Suppressor macrophage (primary cell): ENCODE data around the gene SMIM3.
"Not testable (repeated sequence)": the region's sequence is repeated elsewhere in the genome, so short reads cannot be mapped to it uniquely, and the experiment has no call there.

Experiments used
- DNase-seq, 4 experiments: peaks; one replicate each; pipeline ENCODE4 v3.0.0-alpha.2; 2020 to 2022
- total RNA-seq, 17 experiments: gene quantifications; one replicate each; lab custom pipeline; 2026; ENCODE audit warnings: mixed read lengths in 6 of 17, inconsistent platforms in 3 of 17; lab: John Stamatoyannopoulos, UW

SMIM3 gene, protein sequence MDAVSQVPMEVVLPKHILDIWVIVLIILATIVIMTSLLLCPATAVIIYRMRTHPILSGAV
- total RNA-seq: 34.4 to 133 (median 61.4) reads per million in 17 experiments

DNA sequence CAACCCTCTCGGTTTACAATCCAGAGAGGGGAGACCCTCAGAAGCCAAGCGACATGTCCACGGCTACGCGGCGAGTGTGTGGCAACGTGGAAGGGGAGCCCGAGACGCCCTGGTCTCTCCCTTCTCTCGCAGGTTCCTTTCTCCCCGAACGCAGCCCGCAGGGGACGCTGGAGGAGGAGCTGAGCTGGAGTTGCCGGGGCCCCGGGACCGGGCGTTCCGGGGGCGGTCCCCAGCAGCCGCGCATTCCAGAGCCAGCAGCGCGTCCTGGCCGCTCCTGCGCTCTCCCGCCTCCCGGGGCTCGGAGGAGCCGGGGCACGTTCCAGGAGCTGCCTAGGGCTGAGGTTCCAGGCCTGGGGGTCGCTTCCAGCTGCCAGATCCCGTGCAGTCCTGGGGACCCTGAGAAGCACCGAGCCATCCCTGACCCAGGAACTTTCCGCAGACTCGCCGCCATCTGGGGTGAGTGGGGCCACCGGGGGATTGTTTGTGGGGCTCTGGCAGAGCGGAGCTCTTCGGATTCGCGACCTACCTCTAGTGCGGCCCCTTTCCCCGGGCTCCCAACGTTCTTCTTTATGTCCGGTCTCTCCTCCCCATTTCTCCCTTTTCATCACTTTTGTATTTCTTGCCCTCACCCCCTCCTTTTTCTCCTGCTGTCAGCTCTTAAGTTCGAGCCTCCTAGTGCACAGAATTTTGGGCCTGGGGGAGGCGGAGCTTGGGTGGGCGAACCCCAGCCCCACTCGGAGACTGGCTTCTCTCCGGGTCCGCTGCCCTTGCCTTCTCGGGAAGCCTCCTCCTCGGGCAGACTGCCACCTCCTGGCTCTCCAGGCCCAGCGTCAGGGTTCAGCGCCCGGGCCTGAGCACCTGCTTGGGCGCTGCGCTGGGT lies at the start of gene SMIM3:
Gene SMIM3, plus strand, starts transcription at position 241 of the 880 bp plus-strand sequence. CDS start 16,684 bp downstream, outside the sequence.
- peak; percentile 79 to 93 (median 88) for DNase-seq

- DNase-seq: no peak
Observed at GRCh38 chr5:150729859-150730258, 48.7 kb upstream of the SMIM3 start.

- DNase-seq: peak; percentile 66 to 89 (median 79)
Observed at GRCh38 chr5:150731669-150732242, 46.8 kb upstream of the SMIM3 start.

DNA sequence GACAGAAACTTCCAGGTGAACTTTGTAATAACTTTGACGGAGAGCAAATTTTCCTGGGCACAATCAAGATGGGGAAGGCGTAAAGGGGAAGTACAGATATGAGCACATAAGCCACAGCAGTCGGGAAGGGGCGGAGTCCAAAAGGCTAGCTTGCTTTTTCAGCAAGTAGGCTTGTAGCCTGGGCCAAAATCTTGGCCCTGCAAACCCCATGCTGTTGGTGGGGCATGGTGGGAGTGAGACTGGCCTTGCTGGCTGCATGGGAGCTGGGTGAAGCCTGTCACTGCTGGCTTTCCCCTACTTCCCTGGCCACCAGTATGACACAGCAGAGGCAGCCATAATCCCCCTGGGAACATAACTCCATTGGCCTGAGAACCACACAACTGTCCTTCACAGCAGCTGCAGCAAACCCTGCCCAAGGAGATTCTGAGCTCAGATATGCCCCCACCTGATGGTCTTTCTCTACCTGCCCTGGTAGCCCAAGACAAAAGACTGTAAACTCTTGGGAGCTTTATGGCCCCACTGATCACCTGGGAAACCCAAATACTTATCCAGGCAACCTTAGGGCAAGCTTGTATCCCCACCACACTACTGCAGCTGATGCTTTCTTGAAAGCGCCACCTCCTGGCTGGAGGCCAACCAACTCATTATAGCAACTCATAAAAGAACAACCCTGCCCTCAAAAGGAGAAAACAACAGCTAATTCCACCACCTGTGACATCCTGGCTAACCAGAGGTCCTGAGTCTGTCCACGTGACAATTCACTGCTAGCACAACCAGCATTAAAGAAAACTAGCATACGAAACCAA lies 43.8 kb upstream of the SMIM3 start:
- peak; percentile 90 to 95 (median 94) for DNase-seq

GRCh38 chr5:150738862-150739261 lies 39.7 kb upstream of the SMIM3 start:
- no peak for DNase-seq

DNA sequence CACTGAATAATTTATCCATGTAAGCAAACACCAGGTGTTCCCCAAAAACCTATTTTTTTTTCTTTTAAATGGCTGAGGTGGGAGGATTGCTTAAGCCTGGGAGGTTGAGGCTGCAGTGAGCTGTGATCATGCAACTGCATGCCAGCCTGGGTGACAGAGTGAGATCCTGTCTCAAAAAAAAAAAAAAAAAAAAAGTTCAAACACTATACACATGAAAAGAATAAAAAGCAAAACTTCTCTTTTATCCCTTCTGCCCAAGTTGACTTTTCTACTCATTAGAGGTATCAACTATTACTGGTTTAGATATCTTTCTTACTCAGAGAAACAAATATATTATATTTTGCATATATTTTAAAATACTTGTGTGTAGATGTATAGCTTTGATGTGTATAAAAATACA lies 37.6 kb upstream of the SMIM3 start:
- no peak for DNase-seq

DNA sequence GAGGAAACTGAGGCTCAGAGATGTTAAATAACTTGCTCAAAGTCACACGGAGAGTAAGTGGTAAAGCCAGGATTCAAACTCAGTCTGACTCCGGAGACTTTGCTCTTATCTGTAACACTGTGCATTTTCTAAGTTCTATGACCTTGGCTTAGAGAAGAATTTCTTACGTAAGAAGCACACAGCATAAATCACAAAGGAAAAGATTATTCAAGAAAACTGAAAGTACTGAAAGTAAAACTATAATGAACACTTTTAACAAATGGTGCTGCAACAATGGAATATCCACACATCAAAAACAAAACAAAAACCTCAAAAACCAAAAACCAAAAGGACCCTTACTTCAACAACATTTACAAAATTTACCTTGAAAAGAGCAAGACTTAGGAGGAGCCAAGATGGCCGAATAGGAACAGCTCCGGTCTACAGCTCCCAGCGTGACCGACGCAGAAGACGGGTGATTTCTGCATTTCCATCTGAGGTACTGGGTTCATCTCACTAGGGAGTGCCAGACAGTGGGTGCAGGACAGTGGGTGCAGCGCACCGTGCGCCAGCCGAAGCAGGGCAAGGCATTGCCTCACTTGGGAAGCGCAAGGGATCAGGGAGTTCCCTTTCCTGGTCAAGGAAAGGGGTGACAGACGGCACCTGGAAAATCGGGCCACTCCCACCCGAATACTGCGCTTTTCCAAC lies 36.0 kb upstream of the SMIM3 start:
- DNase-seq: not testable (repeated sequence)

- not testable (repeated sequence) for DNase-seq
Observed at GRCh38 chr5:150743142-150743488, 35.4 kb upstream of the SMIM3 start.

- DNase-seq: no peak
Observed at GRCh38 chr5:150750469-150750868, 28.1 kb upstream of the SMIM3 start.

DNA sequence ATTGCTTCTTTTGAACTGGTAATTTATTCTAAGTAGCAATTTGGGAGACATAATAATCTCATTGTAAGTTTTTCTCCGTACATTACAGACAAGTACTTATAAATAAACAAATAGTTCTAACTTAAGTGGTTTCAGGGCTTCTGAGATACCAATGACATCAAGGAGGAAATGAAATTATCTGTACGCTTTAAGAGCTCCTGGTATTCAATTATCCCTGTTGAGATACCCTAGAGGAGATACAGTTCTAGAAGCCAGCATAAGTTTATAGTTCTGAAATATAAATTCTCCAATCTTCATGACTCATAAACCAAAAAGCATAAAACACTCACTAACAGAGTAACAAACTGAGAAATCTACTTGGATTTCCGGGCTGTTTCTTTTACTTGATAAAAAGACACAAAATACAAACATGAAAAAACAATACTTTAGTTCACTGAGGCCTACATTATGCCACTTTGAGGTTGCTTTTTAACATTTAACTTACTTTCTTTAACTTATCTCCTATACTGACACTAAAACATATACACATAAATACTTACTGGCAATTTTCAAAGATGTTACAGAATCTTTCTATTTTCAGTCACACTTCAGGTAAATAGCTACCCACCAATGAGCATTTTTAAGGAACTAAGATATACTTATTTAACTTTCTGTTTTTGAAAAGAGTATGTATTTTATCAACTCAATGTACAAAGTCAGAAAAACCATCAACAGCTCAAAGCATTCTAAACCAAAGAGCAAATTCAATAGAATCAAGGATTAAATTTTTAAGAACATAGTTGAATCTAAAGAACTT lies 27.3 kb upstream of the SMIM3 start:
- DNase-seq: no peak

- DNase-seq: no peak
Observed at GRCh38 chr5:150753463-150753862, 25.1 kb upstream of the SMIM3 start.

GRCh38 chr5:150753863-150754262 lies 24.7 kb upstream of the SMIM3 start:
- DNase-seq: no peak

- DNase-seq: peak in 2 of 4 experiments; percentile 10 to 14
Observed at GRCh38 chr5:150757087-150757649, 21.4 kb upstream of the SMIM3 start.

DNA sequence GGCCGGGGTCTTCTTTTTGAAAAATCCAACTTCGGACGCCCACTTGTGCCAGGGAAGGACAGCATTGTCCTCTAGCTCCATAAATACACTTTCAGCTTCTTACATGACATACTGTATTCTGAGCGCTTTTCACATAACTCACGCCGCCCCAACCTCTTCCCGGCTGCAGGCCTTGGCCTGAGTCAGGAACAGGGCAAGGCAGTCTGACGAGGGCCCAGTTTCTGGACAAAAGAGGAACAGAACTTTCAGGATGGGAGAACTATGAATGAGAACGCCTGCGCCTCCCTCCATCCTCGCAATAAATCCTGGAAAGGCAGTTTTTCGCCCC lies 20.4 kb upstream of the SMIM3 start:
- no peak for DNase-seq

DNA sequence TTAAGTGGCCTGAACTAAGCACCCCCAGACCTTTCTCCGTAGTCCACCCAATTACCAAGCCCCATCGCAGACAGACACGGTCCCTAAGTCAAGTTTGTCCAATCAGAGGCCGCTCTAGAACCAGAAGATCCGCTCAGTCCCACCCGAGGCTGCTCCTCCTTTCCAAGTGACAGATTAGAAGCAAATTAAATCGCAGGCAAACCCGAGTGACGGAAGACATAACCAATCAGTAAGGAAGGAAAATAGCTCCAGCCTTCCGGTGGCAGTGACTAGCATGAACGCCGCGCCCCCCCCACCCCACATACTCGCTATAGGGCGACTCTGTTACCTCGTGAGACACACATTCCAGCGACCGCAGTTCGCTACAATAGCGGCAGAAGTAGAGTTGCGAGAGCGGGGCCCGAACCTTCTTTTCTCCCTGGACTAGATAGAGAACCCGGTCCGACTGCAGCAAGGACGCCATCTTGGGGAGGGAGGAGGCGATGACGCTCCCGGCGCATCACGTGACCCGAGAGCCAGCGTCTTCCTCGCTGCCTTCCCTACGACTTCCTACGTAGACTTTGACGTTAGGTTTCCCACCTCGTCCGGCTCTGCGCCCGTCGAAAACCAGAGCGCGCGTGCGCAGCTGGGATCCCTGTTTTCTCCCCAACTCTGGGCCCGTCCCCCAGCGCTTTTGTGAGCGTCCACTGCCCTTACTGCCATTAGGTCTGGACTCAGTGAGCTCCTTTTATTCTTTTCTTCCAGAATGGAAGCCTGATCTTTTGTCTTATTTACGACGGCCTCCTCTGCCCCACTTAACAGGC lies 19.8 kb upstream of the SMIM3 start, which contains the start of gene DCTN4:
Gene DCTN4, minus strand, starts transcription at position 487 of the 803 bp plus-strand sequence. Its CDS starts 24 bp downstream, at position 463.
- peak; percentile 98 to 99 (median 99) for DNase-seq

DNA sequence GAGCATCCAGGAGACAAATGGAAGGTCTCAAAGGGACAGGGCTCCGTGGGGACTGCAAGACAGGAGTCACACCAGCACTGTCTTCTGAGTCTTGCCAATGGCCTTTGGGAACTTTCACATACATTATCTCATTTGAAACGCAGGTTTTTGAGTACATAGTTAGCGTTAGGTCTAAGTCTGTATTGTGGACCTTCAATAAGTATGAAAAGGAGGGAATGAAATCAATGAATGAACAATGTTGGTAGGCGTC lies 19.3 kb upstream of the SMIM3 start:
- no peak for DNase-seq

- peak; percentile 76 to 90 (median 86) for DNase-seq
Observed at GRCh38 chr5:150762211-150762610, 16.3 kb upstream of the SMIM3 start.

DNA sequence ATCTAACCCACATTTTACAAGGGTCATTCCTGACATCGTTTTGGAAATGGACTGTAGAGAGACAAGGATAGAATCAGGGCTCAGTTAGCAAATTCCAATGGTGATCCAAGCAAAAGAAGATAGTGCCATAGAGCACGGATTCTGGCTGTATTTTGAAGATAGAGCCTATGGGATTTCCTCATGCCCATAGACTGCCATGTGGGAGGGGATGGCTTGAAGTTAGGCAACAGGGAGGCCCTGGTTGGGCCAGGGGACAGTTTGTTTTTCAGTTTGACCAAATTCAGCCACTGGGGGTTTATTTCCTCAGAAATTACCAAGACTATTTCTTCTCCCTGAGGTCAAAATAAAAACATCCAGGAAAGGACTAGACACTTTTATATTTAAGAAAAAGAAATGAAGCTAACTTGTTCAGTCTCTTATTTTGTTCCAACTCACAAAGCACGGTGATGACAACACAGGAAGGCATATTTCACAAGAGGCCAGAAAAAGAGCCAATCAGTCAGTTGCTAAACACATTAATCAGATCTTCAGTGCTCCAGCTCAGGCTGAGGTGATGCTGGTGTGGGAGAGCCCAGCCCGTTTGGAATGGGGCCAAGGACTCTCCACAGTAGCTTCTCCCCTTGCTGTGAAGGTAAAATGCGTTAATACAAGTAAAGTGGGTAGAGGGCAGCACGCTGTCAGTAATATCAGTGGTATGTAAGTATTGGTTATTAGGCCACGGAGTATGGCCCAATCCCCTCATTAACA lies 15.4 kb upstream of the SMIM3 start:
- peak; percentile 83 to 93 (median 88) for DNase-seq

DNA sequence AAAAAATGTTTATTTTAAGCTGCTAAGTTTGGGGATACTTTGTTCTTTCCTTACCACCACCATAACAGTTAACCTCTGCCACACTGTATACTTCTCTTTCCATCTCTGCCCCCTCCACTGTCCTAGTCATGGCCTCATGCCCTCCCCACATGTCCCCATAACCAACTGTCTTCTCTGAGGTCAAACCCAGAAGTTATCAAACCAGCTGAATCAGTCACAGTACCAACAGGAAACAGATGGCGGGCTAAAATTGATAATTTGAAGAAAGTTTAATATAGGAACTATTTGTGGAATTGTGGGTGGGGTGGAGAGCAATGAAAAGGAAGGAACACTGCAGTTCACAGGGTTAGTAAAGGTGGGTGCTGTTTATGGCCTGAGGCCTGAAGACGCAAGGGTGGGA lies 14.0 kb upstream of the SMIM3 start:
- peak; percentile 64 to 88 (median 70) for DNase-seq
